ENCODE measurements around the gene SCYGR4. TPM values are rescaled to one million over a fixed set of nuclear protein-coding genes. Genes with fewer than 3 reads are reported as not detected.

The SCYGR4 gene
- total RNA-seq, 2 donors from 2014 or later = not detected

GRCh38 chr2:227634201-227634600 lies 16.9 kb downstream of the SCYGR4 start:
- Histone ChIP-seq H3K27me3 (ENCODE audit: control insufficient read depth, insufficient read depth, low read length, poor library complexity, severe bottlenecking) (no peaks in the 10 kb centered on the region), H3K4me3 (ENCODE audit: low read length) (no peak overlapping the region), H3K36me3 (ENCODE audit: control insufficient read depth, insufficient read depth, low read length) (no peaks in the 10 kb centered on the region), H3K9ac (ENCODE audit: extremely low read depth, low read length, poor library complexity, severe bottlenecking) (no peak overlapping the region), H3K27ac (ENCODE audit: low read depth, low read length) (no peak overlapping the region), H3K4me1 (ENCODE audit: control insufficient read depth, insufficient read depth, low read length) (no peaks in the 10 kb centered on the region), H3K9me3 (ENCODE audit: control insufficient read depth, low read length) (no peaks in the 10 kb centered on the region)
- TF ChIP-seq, protein P1, sequence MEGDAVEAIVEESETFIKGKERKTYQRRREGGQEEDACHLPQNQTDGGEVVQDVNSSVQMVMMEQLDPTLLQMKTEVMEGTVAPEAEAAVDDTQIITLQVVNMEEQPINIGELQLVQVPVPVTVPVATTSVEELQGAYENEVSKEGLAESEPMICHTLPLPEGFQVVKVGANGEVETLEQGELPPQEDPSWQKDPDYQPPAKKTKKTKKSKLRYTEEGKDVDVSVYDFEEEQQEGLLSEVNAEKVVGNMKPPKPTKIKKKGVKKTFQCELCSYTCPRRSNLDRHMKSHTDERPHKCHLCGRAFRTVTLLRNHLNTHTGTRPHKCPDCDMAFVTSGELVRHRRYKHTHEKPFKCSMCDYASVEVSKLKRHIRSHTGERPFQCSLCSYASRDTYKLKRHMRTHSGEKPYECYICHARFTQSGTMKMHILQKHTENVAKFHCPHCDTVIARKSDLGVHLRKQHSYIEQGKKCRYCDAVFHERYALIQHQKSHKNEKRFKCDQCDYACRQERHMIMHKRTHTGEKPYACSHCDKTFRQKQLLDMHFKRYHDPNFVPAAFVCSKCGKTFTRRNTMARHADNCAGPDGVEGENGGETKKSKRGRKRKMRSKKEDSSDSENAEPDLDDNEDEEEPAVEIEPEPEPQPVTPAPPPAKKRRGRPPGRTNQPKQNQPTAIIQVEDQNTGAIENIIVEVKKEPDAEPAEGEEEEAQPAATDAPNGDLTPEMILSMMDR (conservative IDR thresholded peaks at IDR 0.05) = no peak
- Mint-ChIP-seq H3K27ac (no peak overlapping the region), H3K4me1 (no peaks in the 10 kb centered on the region), H3K36me3 (ENCODE audit: low read depth) (no peaks in the 10 kb centered on the region), H3K4me3 (no peak overlapping the region), H3K9me3 (no peaks in the 10 kb centered on the region), H3K27me3 (ENCODE audit: insufficient read depth) (no peaks in the 10 kb centered on the region)
- WGBS, 2 experiments (ENCODE audit: insufficient coverage in 1 of 2, insufficient read length in 1 of 2) = 93 to 95% methylated on average over 3 of the region's 3 CpGs
- DNase-seq = no peak

DNA sequence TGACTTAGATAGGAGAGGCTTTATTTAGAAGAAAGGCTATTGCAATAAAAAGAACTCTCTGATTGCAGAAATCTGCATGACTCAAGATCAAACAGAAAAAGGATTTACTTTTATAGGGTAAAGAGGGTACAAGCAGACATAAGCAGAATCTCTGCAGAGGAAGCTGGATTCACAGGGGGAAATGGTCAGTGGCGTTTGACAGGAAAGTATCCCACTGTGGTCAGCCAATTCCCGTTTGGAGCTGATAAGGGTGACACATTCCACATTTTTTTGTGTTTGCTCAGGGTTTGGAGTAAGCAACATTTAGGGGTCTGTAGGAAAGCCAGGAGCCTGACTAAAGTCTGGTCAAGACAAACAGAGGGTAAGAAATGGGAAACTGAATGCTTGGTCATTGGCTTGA lies 25.4 kb downstream of the SCYGR4 start:
- Mint-ChIP-seq H3K27ac (peak overlapping the region; percentile 8), H3K27me3 (ENCODE audit: insufficient read depth) (no peaks in the 10 kb centered on the region), H3K4me1 (peaks cover 12% of the 10 kb centered on the region), H3K36me3 (ENCODE audit: low read depth) (no peaks in the 10 kb centered on the region), H3K4me3 (no peak overlapping the region), H3K9me3 (no peaks in the 10 kb centered on the region)
- no peaks in the 10 kb centered on the region for H3K9me3 ChIP-seq (ENCODE audit: control insufficient read depth, low read length)
- H3K27ac ChIP-seq (ENCODE audit: low read depth, low read length) = no peak overlapping the region
- no peak for DNase-seq
- peaks cover 3% of the 10 kb centered on the region for H3K4me1 ChIP-seq (ENCODE audit: control insufficient read depth, insufficient read depth, low read length)
- TF ChIP-seq, protein P1 (conservative IDR thresholded peaks at IDR 0.05) = no peak
- no peak overlapping the region for H3K9ac ChIP-seq (ENCODE audit: extremely low read depth, low read length, poor library complexity, severe bottlenecking)
- 53% methylated on average over 2 of the region's 2 CpGs; no CpG with 5 or more reads in 1 of the 2 experiments for WGBS, 2 experiments (ENCODE audit: insufficient coverage in 1 of 2, insufficient read length in 1 of 2)
- H3K4me3 ChIP-seq (ENCODE audit: low read length) = no peak overlapping the region
- no peaks in the 10 kb centered on the region for H3K27me3 ChIP-seq (ENCODE audit: control insufficient read depth, insufficient read depth, low read length, poor library complexity, severe bottlenecking)
- H3K36me3 ChIP-seq (ENCODE audit: control insufficient read depth, insufficient read depth, low read length) = no peaks in the 10 kb centered on the region

DNA sequence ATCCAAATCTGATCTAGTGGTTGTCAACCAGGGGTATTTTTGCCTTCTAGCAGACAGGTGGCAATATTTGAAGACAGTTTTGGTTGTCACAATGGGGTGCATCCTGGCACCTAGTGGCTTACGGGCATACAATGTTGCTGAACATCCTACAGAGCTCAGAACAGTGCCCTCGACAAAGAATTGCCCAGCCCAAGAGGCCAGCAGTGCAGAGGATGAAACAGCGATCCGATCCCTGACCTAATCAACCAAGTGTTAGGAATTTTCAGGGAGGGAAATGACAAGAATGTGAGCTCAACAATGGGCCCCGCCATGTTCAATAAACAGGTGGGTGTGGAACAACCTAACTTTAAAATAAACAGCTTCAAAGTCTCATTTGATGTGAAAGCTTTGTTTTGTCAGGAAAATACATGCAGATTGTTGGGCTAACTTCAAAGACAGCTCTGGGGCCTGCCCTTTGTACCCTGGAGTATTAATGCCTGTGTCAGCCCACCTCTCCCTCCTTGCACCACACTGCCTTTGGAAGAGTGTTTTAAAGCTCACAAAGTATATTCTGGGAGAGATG lies 26.8 kb downstream of the SCYGR4 start:
- H3K4me1 ChIP-seq (ENCODE audit: control insufficient read depth, insufficient read depth, low read length) = peaks cover 3% of the 10 kb centered on the region
- DNase-seq = peak; percentile 55
- Mint-ChIP-seq H3K27ac (peak overlapping the region; percentile 55), H3K27me3 (ENCODE audit: insufficient read depth) (no peaks in the 10 kb centered on the region), H3K9me3 (no peaks in the 10 kb centered on the region), H3K4me1 (peaks cover 12% of the 10 kb centered on the region), H3K4me3 (no peak overlapping the region), H3K36me3 (ENCODE audit: low read depth) (no peaks in the 10 kb centered on the region)
- H3K36me3 ChIP-seq (ENCODE audit: control insufficient read depth, insufficient read depth, low read length) = no peaks in the 10 kb centered on the region
- no peak overlapping the region for H3K9ac ChIP-seq (ENCODE audit: extremely low read depth, low read length, poor library complexity, severe bottlenecking)
- H3K4me3 ChIP-seq (ENCODE audit: low read length) = no peak overlapping the region
- H3K27me3 ChIP-seq (ENCODE audit: control insufficient read depth, insufficient read depth, low read length, poor library complexity, severe bottlenecking) = no peaks in the 10 kb centered on the region
- no peaks in the 10 kb centered on the region for H3K9me3 ChIP-seq (ENCODE audit: control insufficient read depth, low read length)
- no peak overlapping the region for H3K27ac ChIP-seq (ENCODE audit: low read depth, low read length)
- TF ChIP-seq, protein P1 (conservative IDR thresholded peaks at IDR 0.05) = peak; percentile 16
- 78% methylated on average over 4 to 5 of the region's 5 CpGs for WGBS, 2 experiments (ENCODE audit: insufficient coverage in 1 of 2, insufficient read length in 1 of 2)
